Measurements from ENCODE around the gene STK10.

DNA sequence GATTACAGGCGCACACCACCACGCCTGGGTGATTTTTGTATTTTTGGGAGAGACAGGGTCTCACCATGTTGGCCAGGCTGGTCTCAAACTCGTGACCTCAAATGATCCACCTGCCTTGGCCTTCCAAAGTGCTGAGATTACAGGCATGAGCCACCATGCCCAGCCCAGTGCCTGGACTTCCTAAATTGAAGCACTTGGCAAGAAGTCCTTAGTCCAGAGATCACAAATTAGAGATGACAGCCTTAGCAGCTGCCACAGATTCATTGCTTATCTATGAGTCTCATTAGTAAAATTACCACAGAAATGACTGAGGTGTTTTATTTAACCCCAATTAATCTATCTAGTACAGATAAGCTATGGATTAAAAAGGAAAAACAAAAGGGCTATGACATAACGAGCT is 25.1 kb upstream of the STK10 start:
- TF ChIP-seq, protein P1, sequence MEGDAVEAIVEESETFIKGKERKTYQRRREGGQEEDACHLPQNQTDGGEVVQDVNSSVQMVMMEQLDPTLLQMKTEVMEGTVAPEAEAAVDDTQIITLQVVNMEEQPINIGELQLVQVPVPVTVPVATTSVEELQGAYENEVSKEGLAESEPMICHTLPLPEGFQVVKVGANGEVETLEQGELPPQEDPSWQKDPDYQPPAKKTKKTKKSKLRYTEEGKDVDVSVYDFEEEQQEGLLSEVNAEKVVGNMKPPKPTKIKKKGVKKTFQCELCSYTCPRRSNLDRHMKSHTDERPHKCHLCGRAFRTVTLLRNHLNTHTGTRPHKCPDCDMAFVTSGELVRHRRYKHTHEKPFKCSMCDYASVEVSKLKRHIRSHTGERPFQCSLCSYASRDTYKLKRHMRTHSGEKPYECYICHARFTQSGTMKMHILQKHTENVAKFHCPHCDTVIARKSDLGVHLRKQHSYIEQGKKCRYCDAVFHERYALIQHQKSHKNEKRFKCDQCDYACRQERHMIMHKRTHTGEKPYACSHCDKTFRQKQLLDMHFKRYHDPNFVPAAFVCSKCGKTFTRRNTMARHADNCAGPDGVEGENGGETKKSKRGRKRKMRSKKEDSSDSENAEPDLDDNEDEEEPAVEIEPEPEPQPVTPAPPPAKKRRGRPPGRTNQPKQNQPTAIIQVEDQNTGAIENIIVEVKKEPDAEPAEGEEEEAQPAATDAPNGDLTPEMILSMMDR (conservative IDR thresholded peaks at IDR 0.05; ENCODE audit: low read length): no peak
- no peak for TF ChIP-seq EZH2phosphoT487 (IDR thresholded peaks at IDR 0.05; ENCODE audit: borderline replicate concordance)
